GM18511 (cell line): ENCODE measurements around the gene ZNF468.
"Not testable (repeated sequence)": the region's sequence is repeated elsewhere in the genome, so short reads cannot be mapped to it uniquely, and the experiment has no call there.

Experiments used
- ATAC-seq: cut with Tn5 transposase; IDR thresholded peaks from one replicate; pipeline ENCODE4 v1.9.1; 2021; ENCODE audit warnings: mild to moderate bottlenecking, moderate library complexity; ENCODE audit not compliant: unreplicated experiment

Gene ZNF468

GRCh38 chr19:52857378-52858191 lies at the start of gene ZNF468:
Gene ZNF468 (minus strand): TSS chr19:52857619. CDS start chr19:52854272, 3,347 bp downstream.
- ATAC-seq, result peak; percentile 98

GRCh38 chr19:52904052-52904780 lies 46.8 kb upstream of the ZNF468 start:
- not testable (repeated sequence) for ATAC-seq

GRCh38 chr19:52901842-52902241 lies 44.4 kb upstream of the ZNF468 start:
- ATAC-seq, result no peak

- ATAC-seq, result not testable (repeated sequence)
These were observed 41.2 kb upstream of the ZNF468 start for GRCh38 chr19:52898596-52898995.

- no peak for ATAC-seq
These were observed 40.7 kb upstream of the ZNF468 start for GRCh38 chr19:52898101-52898500.

GRCh38 chr19:52897138-52897935 lies 39.9 kb upstream of the ZNF468 start, which contains the start of gene ZNF320:
Gene ZNF320 (minus strand): TSS chr19:52897635. CDS start chr19:52890255, 7,380 bp downstream.
- ATAC-seq, result peak; percentile 98

- ATAC-seq, result peak; percentile 27
These were observed 39.2 kb upstream of the ZNF468 start for GRCh38 chr19:52896431-52897137.

GRCh38 chr19:52891336-52891735 lies 33.9 kb upstream of the ZNF468 start:
- no peak for ATAC-seq

- no peak for ATAC-seq
These were observed 32.5 kb upstream of the ZNF468 start for GRCh38 chr19:52889931-52890330.

GRCh38 chr19:52889076-52889475 lies 31.7 kb upstream of the ZNF468 start:
- no peak for ATAC-seq

- no peak for ATAC-seq
These were observed 23.5 kb upstream of the ZNF468 start for GRCh38 chr19:52880895-52881389.

- not testable (repeated sequence) for ATAC-seq
These were observed 15.6 kb upstream of the ZNF468 start for GRCh38 chr19:52872996-52873395.

GRCh38 chr19:52871466-52871865 lies 14.0 kb upstream of the ZNF468 start:
- no peak for ATAC-seq

- ATAC-seq, result not testable (repeated sequence)
These were observed 10.6 kb upstream of the ZNF468 start for GRCh38 chr19:52868031-52868430.

GRCh38 chr19:52856540-52857377 lies 660 bp downstream of the ZNF468 start:
- ATAC-seq, result peak; percentile 25

GRCh38 chr19:52847352-52847751 lies 10.1 kb downstream of the ZNF468 start:
- ATAC-seq, result not testable (repeated sequence)

GRCh38 chr19:52840825-52841465 lies 16.5 kb downstream of the ZNF468 start:
- not testable (repeated sequence) for ATAC-seq

- not testable (repeated sequence) for ATAC-seq
These were observed 23.1 kb downstream of the ZNF468 start for GRCh38 chr19:52834289-52834688.

GRCh38 chr19:52833541-52833940 lies 23.9 kb downstream of the ZNF468 start:
- not testable (repeated sequence) for ATAC-seq
